ENCODE data around the gene SLC24A3.

Gene SLC24A3

DNA sequence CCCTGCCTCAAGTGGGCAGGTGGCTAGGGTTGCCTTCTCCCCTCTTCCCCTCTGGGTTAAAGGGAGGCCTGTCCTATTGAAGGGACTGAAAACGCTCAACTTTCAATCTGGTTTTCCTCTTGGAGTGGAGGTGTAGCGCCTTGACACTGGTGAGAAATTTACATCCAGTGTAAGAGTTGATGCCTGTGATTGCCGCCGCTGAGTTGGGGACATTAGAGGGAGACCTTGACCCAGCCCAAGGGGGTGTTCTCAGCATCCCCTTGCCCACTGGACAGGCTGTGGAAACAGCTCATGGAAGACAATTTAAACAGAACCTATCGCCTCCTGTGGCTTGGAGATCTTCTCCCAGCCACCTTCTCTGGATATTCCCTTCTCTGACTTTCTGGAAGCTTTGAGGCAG lies 61.6 kb downstream of the SLC24A3 start:
- no peak for DNase-seq

DNA sequence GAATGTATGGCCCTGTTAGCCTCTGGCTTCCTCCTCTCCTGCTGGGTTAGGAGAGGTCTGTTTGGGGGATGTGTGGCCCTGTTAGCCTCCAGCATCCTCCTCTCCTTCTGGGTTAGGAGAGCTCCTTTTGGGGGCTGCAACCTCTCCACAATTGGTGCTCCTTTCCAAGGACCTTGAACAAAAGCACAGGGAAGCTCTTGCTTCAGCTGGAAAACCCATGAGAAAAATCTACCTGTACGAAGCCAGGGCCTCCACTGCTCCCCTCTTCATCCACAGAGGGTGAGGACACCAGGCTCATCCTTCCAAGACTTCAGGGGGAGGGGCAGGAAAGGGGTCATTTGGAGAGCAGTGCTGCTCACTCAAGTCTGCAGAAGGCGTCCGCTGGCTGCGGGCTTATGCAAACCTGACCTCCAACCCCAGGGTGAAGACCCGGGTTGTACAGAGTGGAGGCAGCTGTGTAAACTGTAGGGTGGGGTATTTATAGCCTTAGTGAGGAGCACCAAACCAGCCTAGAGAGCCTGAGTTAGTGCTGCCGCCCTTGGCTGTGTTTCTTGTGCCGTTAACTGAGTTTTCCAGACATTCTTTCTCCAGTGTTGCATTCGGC lies 62.1 kb downstream of the SLC24A3 start:
- DNase-seq, result no peak

DNA sequence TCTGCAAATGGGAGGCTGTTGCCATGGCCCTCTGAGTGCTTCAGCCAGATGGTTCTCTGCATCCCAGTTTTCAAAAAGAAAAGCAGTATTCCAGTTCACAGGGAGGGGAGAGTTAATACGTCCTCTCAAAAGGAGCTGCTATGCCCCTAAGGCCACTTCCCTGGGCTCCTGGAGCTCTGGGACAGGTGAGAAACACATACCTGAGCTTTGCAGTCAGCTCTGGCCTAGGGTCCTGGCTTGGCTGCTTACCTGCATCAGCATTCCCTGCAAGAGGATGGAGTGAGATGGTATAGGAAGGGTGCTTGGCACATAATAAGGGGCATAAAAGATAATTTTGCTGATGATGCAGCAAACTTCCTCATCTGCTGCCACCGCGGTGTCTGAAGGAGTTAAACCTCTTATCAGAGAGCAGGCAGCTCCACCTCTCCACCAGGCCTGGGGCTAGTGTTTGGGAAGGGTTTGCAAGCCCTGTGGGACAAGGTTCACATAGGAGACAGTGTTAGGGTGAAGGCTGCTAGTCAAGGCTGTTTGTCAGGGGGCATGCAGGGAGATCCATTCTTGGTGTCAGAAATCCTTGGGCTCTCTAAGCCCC lies 62.7 kb downstream of the SLC24A3 start:
- no peak for DNase-seq

DNA sequence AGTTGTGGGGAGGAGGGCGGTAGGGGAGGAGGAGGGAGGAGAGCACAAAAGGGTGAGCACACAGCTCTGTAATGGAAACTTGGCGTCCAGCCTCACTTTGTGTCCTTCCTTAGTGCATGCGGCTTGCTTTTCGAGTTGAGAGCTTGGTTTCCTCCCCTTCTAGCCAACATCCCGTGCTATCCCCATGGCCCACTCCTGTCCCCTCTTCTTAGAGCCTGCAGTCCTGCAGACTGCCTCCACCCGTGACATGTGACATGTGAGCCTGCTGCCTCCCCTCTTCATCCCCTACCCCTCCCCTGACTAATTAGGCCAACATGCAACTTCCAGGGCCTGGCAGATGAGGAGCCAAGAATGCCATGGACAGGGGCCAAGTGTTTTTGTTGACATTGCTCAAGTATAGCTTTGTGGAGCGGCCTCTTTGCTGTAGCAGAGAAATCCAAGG lies 63.2 kb downstream of the SLC24A3 start:
- peak; percentile 77 for DNase-seq

DNA sequence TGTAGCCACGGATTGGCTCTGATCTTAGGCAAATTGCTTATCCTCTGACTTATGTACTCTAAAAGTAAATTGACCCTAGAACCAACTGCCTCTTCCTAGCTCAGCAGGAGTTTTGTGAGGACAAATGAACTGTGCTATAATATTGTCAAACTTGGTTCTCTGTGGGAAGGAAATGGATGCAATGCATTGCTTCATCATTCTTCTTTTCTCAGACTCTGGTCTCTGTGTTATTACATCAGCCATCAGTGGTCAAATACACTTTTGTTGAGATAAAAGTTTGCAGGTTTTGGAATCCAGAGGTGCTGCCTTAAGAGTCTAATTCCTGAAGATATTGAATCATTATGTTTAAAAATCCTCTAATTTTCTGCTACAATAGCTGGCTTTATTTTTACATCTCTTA lies 64.9 kb downstream of the SLC24A3 start:
- no peak for DNase-seq

DNA sequence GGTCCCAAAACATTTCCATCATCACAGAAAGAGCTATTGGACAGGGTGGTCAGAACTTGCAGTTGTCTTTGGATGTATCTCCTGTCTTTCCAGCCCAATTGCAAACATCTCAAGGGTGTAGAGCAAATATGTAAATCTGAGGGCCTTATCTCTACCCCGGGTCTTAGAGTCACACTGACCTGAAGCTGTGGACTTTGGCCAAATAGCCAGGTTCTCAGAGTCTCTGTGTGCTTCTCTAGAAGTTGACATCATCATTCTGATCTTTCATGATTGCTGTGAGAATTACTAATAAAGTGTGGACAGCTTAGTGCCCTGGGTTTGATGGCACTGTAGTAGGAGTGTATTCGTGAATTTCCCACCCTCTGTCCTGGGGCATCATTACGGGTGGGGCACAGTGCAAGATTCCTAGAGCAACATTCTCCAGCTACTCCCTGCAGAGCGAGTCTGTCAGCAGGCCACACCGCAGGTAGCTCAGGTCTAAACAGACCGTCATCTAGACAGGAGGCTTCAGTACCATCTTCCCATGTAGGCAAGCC lies 71.1 kb downstream of the SLC24A3 start:
- DNase-seq, result no peak

DNA sequence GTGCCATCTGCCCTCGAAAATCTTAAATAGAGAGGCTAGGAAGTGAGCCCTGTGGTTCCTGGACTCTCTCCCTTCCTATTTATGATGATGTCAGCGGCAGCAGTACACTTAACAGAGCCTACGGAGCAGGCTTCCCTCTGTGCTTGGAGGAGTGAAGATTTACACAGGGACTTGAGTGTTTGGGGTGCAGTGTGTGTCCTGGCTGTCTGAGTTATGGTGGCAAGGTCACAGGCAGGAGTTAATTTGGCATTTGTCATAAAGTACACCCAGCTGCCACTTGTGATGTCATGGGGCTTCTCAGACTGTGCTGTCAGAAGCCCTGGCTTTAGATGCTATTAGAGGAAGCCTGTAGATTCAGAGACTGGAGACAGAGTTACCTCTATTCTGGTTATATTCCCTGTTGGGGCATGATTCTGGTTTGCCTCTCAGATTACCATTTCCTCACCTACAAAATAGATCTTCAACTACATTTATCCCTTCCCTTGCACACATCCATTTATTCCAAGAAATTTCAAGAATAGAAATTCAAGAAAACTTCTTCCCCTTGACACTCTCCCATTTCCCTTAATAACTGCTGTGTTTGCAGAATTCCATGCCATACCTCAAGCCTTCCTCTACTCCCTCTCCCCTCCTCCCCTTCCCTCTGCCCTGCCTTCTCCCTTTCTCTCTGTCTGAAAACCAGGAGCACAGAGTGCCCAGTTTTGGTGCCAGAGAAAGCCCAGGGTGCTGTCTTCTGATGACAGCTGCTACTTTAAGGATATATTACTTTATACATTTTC lies 72.1 kb downstream of the SLC24A3 start:
- no peak for DNase-seq

DNA sequence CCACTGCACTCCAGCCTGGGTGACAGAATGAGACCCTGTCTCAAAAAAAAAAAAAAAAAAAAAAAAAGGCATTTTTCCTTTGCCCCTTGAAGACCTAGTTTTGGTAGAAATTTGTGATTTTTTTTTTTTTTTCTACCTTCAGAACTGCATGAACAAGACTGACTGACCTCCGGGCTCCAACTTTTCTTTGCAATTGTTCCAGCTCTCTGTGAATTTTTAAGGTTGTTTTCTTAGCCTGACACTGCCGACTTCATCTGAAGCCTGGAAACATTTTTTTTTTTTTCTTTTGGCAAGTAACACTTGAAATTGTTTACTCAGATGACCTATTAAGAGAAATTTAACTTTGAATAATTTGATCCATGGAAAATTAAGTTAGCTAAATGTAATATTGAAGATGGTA lies 73.0 kb downstream of the SLC24A3 start:
- no peak for DNase-seq

DNA sequence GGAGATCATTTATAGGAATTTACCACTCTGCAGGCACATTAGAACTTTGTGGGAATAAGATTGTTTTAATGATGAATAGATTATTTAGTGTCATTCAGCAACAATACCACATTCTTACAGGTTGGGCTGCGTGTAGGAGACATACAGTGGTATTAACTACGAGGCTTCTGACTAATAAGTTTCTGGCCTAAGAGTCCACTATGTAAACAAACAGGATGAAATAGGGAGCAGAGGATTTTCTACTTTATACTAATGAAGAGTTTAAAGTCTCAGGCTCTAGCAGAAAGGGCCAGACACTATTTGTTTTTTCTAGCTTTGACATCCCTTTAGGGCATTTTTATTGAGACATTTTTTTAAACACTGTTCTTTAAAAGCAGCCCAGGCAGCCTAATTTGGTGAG lies 75.6 kb downstream of the SLC24A3 start:
- DNase-seq, result no peak

DNA sequence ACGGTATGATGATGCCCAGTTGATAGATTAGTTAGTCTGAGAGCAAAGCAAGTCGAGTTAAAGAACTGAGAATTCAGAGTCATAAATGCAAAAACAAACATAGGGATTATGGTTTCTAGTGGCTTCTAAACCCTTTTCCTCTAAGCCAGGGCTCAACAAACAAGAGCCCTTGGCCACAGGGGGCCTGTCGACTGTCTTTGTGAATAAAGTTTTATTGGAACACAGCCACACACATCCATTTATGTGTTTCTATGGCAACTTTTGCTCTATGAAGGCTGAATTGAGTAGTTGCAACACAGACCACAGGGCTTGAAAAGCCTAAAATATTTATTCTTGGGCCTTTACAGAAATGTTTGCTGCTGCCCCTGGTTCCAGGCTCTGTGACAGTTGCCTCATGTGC lies 76.2 kb downstream of the SLC24A3 start:
- no peak for DNase-seq

DNA sequence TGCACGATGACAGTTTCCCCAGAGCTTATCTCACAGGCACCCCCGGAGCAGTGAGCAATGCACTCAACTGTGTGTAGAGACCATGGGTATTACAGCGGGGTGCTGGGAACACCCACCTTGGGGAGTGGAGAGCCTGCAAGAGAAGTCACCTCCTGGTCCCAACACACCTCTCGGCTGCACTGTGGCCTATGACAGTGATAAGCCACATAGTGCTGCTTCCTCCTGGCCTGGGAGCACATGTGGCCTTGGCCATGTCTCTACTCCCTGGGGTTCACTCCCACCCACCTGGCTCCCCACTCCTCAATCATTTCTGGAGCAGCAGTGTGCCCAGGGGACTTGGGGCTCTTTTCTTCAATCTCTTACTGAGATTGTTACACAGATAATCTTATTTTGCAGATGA lies 77.0 kb downstream of the SLC24A3 start:
- no peak for DNase-seq

DNA sequence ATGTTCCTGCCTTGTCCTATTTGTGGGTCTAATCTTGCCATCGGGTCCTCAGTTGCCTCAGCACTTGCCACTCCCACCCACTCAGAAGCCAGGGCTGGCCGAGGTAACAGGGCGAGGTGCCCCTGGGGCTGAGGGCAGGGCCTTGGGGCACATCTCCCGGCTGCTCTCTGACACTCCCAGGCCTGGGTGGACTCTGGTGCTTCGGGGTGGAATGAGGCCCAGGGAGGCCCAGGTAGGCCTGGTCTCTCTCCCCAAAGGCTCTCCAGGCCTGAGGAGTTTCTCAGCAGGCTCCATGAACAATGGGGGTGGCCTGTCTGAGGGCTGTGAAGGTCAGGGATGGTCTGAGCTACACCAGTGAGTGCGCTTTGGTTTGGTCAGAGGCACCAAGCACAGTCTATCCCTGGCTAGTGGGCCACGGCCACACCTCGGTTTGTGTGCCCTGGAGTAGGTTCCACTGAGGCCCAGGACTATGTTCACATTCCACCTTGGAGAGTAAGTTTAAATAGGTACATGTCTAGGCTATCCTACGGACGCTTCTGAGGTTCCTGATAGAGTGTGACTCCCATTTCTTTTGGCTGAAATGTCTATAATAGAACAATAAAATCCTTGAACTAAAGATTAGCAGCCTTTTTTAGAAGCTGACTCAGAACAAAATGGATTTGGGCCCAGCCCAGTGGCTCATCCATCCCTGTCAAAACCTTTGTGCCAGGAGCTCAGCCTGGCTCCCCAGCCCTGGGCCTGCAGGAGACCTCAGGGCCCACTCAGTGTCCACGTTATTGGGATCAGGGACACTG lies 78.8 kb downstream of the SLC24A3 start:
- DNase-seq, result no peak

DNA sequence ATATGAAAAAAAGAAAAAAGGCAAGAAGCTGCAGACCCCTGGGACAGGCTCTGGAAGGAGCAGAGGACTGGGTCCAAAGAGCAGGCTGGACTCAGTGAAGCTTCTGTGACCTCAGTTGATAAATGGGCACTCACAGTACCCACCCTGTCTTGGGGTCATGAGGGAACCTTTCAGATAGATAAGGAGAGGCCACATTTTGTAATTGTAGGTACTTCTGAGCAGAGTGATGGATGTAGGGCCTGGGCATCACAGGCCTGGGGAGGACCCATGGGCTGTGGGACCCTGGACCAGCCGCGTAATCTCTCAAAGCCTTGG lies 79.3 kb downstream of the SLC24A3 start:
- DNase-seq, result no peak

DNA sequence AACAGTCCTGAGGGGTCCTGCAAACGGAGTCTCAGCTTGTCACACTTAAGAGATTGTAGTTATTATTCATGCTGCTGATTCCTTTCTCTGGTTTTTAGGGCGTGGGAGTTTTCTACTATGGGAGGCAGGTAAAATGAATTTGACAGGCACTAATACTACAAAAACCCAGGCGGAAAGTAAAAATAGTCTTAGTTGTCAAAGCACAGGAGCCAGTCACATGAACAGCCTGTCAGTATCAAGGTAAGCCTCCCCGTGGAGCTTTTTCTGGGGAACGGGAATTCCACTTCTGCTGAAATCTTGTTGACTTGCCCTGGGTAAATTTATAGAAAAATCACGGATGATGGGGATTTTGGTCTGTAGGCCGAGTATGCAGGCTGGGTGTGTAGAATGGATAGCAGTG lies 79.8 kb downstream of the SLC24A3 start:
- DNase-seq, result no peak

DNA sequence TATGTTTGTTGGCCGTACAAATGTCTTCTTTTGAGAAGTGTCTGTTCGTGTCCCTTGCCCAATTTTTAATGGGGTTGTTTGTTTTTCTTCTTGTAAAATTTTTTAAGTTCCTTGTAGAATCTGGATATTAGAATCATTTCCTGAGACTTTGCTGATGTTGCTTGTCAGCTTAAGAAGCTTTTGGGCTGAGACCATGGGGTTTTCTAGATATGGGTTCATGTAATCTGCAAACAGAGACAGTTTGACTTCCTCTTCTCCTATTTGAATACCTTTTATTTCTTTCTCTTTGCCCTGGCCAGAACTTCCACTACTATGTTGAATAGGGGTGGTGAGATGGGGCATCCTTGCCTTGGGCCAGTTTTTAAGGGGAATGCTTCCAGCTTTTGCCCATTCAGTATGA lies 82.6 kb downstream of the SLC24A3 start:
- no peak for DNase-seq

DNA sequence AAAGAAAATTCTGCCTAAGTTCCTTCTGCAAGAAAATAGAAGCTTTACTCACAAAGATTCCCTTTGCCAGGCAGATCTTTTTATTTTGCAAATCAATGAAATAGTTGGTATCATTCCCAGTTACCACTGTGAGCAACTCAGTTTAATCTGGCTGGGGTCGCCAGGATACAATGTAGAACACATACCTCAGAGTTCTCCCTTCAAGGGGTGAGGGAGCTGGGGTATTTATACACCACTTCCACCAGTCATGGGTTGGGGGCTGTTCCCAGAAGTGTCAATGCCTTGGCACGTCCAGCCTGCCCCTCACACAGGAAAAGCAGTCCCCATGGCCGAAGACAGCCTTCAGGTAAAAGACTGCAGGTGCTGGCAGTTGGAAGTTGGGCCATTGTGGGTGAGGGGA lies 86.2 kb downstream of the SLC24A3 start:
- DNase-seq, result no peak

DNA sequence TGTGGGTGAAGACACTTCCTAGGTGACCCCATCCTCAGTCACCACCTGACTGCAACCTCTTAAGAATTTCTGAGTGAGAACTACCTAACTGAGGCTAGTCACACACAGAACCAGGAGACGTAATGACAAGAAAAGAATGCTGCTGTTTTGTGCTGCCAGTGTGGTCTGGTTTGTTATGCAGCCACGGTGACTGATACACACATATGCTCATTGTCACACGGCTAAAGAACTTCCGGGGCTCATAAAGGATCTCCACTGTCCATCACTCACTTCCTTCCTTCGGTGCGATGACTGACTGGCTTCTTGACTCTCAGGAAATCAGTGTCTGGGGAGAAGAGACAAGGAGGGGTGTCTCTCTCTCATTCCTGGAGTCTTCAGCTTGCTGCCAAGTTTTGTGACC lies 88.0 kb downstream of the SLC24A3 start:
- no peak for DNase-seq

DNA sequence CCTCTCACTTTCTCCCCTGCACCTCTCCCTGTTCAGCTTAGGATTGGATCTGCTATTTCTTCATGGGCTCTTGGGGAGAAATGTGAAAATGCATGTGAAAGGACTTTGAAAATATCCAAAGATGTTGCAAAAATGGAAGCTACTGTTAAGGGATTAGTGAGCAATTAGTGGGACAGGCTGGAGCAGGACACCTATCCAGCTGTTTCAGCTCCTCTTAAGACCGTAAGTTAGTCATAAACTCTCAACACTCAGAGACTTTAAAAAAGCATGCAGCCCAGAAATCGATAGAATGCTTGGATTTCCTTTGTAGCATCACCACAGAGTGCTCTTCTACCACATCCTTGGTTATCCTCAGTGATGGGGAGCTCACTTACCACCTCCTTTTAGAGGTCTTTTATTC lies 88.7 kb downstream of the SLC24A3 start:
- DNase-seq, result no peak

DNA sequence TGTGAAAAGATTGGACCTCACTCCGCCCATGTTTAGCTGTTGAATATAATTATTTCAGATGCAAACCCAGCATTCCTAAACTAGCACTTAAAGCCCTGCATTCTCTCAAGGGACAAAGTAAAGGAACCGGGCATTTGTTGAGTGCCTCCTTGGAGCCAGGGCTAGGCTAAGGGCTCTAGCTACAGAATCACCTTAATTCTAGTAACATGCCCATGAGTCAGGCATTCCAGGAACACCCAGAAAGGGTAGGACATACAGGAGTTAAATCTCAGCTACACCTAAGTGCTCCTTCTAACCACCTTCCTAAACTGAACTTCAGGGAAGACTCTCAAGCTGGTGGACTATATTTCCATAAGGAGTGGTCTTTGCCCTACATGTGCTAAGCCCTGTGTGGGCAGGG lies 89.4 kb downstream of the SLC24A3 start:
- DNase-seq, result no peak

DNA sequence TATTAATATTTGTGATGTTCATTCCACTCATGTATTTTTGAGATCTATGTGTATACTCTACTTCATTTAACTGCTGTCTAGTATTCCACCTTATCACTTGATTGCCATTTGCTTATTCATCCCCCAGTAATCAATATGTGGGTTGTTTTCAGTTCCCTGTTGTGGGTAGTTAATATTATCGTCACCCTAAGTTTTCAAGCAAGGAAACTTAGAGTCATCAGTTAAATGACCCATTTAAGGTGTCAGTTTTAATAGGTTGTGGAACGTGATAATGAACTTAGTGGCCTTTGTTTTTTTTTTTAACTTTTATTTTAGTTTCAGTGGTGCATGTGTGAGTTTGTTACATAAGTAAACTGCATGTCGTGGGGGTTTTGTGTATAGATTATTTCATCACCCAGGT lies 90.3 kb downstream of the SLC24A3 start:
- no peak for DNase-seq

DNA sequence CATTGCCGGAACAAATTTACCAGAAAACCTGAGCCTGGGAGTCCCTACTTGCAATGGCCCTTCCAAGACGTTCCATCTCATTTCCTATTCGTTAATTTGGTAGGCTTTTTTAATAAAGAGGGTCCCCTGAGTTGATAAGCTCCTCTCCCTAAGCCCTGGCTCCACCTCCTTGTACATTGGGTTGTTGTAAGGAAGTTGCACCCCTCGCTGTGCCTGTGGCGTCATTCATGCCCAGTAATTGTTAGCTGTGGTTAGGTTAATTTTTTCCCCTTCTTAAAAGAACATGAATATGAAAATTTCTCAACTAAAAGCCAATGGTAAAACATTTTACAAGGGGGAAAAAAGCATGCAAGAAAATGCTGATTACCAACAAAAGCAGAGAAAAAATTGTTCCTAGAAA lies 91.9 kb downstream of the SLC24A3 start:
- no peak for DNase-seq

DNA sequence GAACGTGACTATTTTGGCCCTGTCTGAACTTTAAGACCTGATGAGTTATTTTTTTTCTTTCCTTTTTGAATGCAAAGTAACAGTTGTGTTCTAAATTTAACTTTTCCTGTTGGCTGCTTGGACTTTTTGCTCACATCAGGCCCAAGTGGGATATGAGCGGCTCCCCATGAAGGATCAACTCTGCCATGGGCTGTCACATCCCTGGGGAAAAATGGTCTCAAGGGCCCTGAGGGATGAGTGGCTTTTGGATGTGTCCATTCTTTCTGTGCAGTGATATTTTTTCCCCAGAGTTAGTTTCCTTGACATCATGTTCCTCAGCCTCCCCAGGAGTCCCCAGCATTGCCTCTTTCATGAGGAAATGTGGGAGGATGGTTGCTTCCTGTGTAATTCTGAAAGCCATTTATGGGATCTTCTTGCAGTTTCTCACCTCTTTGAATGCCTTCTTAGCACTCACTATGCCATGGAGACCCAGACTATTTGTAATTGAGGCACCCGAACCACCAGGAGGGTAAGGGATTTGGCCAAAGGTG lies 92.5 kb downstream of the SLC24A3 start:
- DNase-seq, result no peak

DNA sequence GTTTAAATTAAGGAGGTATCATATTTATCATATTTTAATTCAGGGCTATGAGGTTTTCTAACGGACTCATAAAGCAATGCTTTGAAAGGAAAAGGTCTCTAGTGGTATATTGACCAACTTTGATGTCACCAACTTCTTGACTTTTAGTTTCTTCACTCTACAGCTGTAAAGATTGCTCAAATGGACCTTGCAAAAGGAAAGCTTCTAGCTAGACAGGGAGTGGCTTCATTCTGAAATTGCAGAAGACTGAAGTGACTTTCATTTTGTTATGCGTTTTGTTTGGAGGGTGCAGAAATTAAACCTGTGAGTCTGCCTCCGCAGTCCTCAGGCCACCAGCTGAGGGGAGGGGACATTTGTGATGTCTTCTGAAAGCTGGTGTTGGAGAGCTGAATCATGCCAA lies 95.7 kb downstream of the SLC24A3 start:
- no peak for DNase-seq
